Loucy (cell line): ENCODE data around the gene RAMAC.

Source experiments
- CTCF ChIP-seq: fragments of 200-600 bp; sonication (generic); conservative IDR thresholded peaks from 2 replicates; pipeline ENCODE4 v1.5.1; 2014; ENCODE audit warnings: mild to moderate bottlenecking, antibody characterized with exemption, low read length
- EZH2phosphoT487 ChIP-seq: fragments of 200-600 bp; IDR thresholded peaks from 2 replicates; pipeline ENCODE4 v1.6.1; 2018; ENCODE audit warnings: antibody characterized with exemption, mild to moderate bottlenecking, moderate library complexity, borderline replicate concordance

- TF ChIP-seq CTCF (no peak), EZH2phosphoT487 (no peak)
These were observed 26.6 kb downstream of the RAMAC start for GRCh38 chr15:83012636-83013035.
